GM08714 (cell line): ENCODE measurements around the gene ATP5MC3.

Experiments
- H3K4me3 ChIP-seq: fragments of 200-500 bp; sonication (Bioruptor generic); 2 replicates; pipeline ENCODE4 v1.5.1; 2014; ENCODE audit warnings: mild to moderate bottlenecking, low read length, inconsistent platforms
- ZNF274 ChIP-seq: IDR thresholded peaks from 2 replicates; pipeline ENCODE4 v1.6.1; 2012; ENCODE audit warnings: mild to moderate bottlenecking, low read depth, low read length

ATP5MC3 gene

DNA sequence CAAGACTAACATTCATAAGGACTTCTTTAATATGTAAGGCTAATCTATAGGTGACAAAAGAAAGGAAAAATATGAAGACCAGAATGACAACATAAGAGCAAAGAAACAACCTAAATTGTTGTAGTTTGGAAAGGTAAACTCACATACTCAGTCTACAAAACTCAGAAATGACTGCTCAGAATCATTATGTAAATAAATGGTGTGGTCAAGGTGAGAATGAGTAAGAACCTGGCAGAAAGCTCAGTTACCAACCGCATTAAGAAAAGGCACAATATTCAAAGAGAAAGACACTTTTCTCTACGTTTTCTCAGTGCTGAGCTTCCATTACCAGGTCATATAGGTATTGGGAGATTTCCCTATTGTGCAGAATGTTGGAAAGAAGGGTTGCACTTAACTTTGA lies 29.3 kb downstream of the ATP5MC3 start:
- no peak for TF ChIP-seq ZNF274
- H3K4me3 ChIP-seq: no peak overlapping the region

DNA sequence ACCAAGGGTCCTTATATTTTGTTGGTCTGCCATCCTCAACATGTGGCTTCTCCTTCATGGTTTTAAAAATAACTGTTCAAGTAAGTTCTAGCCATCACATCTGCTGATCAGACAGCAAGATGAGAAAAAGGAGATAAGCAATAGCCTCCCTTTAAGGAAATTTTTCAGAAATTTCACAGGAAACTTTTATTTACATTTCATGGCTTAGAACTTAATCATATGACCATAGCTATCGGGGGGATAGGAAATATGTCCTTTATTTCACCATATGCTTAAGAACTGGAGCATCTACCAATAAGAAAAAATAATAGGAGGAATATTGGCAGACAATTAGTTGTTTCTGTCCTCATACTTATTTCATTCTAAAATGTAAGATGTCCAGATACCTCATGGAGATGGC lies 29.7 kb downstream of the ATP5MC3 start:
- H3K4me3 ChIP-seq: no peak overlapping the region
- TF ChIP-seq ZNF274: no peak

DNA sequence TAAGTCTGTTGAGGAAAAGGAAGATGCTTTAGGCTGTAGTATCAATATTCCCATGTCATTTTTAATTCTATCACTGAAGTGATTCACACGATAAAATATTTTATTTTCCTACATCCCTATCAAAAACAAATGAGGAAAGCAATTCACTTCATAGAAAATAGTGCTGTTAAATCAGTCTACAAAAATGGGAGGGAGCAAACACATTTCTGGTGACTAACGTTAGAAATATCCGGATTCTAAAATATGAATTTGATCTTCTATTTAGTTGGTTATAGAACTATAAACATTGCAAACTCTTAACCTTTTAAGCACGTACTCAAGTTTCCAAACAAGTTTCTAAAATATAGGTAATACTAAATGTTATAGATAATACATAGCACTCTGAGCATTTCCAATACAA lies 34.3 kb downstream of the ATP5MC3 start:
- no peak overlapping the region for H3K4me3 ChIP-seq
- no peak for TF ChIP-seq ZNF274

DNA sequence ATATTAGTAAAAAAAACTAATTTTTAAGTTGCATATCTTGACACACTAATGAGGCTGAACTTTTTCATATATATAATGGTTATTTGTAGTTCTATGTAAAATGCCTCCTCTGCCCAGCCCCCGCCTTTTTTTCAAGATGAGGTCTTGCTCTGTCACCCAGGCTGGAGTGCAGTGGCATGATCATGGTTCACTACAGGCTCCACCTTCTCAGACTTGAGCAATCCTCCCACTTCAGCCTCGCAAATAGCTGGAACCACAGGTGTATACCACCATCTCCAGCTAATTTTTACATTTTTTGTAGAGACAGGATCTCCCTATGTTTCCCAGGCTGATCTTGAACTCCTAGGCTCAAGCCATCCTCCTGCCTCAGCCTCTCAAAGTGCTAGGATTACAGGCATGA lies 37.8 kb downstream of the ATP5MC3 start:
- H3K4me3 ChIP-seq: no peak overlapping the region
- TF ChIP-seq ZNF274: no peak

DNA sequence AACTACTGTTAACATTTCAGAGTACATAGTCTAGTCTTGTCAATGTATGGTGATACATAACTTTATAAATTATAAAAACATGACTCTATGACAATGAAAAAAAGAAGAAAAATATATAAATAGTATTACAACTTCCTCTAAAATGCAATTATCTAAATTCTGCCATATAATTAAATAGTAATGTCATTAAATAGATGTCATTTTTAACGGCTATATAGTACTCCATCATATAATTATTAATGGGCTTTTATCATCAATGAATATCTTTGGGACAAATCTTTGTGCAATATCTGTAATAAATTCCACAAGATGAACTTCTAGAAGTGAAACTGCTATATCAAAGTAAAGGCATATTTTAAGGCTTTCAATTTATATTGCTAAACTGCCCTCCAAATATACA lies 38.3 kb downstream of the ATP5MC3 start:
- TF ChIP-seq ZNF274: no peak
- H3K4me3 ChIP-seq: no peak overlapping the region

DNA sequence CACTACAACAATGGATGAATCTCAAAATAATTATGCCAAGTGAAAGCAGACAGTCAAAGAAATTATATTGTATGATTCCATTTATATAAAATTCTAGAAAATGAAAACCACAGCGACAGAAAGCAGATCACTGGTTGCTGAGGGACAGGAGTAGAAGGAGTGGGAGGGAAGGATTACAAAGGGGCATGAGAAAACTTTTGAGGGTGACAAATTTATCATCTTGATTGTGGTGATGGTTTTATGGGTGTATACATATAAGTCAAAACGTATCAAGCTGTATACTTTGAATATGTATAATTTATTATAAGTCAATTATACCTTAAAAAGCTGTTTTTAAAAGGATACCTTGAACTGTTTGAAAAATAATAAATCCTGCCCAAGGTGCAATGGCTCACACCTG lies 41.2 kb downstream of the ATP5MC3 start:
- no peak for TF ChIP-seq ZNF274
- H3K4me3 ChIP-seq: no peak overlapping the region

DNA sequence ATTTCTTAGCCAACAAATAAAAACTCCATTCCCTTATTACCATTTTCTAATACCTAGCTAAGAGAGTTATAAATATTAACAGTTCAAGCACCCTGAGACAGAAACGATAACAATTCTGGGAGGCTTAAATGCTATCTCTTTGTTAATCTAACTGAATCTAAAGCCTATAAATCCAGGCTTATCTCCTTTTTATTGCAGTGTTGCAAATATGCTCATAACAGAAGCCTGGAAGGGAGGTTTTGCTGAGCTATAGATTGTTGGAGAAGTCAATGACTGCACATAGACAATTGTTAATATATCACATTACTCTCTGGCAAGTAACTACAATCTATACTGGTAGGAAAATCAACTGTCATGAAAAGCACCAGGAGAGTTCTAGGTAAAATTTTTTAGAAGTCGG lies 43.7 kb downstream of the ATP5MC3 start:
- no peak overlapping the region for H3K4me3 ChIP-seq
- TF ChIP-seq ZNF274: no peak

DNA sequence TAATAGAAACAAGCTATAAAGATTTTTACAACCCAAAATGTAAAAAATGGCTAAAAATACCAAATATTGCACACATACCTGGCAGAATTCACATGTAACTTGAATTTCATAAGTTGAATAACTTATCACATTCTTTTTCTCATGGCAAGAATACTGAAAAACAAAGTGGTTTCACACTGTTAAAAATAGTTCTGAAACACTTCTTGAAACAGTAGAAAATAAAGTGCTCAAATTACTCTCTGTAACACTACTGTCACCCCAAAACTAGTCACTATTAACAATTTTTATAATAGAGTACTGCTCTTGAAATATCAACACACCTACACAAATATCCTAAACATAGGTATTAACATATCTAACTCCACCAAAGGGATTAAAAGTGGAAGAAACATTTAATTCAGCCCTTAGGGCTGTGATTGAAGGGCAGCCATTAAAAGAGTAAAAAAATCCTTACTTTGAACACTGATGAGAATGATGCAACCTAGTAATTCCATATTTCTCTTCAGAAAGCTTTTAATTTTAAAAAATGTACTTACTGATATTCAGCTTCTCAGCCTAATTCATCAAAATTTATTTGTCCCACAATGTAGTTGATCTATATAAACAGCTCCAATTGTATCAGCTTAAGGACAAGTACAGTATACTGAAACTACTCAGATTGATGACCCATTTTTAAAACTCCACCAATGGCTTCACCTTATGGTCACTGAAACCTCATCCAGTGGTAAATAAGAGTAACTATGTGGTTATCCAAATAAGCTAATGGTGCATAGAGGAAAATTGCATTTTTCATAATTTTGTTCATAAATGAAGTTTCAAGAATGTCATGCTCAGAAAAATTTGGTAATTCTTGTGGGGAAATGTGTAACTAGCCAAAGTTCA lies 44.9 kb downstream of the ATP5MC3 start:
- no peak for TF ChIP-seq ZNF274
- no peak overlapping the region for H3K4me3 ChIP-seq

DNA sequence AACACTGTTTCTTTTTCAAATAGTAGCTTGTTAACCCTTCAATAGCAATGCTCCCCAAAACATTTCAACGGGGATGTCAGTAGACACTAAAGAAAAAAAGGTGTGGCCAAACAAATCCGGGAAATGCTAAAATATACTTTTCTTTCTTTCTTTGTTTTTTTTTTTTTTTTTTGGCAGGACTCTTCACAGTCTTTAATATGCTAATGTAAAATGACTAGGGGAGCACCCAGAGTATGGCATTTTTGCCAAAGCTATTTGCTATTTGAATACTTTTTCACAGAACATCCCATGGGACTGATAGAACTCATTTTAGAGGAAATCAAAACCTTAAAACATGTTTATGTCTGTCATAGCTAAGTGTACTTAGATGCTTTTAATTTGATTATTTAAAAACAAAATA lies 45.6 kb downstream of the ATP5MC3 start:
- TF ChIP-seq ZNF274: no peak
- H3K4me3 ChIP-seq: no peak overlapping the region

DNA sequence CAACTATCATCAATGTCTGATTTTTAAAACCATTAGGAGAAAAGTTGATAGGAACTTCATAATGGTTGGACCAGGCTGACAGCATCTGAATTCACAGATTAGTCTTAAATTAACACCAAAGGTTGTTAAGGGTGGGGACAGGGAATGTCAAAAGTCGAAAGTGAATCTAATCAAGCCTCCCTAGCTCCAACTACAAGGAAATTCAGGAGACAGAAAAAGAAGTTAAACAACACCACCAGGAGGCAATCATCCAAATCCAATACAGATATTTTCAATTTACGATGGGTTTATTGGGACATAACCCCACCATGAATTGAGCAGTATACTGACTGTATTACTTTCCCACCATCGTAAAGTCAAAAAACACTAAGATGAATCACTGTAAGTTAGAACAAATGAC lies 46.3 kb downstream of the ATP5MC3 start:
- no peak overlapping the region for H3K4me3 ChIP-seq
- TF ChIP-seq ZNF274: no peak

DNA sequence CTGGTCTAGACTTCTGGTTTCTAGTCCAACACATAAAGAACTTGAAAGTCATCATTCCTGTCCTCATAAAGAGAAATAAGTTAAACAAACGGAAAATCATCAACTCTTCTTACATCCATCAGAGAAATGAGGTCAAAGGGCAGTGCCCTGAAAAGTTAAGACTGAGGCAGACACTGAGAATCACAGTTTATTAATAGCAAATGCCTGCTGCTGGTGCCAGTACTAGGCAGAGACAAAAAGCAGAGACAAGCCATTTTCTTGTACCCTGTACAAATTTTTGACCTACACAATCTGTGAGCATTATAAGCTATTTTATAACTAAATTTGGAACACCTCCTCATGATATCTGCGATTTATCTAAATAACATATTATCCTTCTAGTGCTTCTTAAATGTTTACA lies 50.3 kb downstream of the ATP5MC3 start:
- TF ChIP-seq ZNF274: no peak

DNA sequence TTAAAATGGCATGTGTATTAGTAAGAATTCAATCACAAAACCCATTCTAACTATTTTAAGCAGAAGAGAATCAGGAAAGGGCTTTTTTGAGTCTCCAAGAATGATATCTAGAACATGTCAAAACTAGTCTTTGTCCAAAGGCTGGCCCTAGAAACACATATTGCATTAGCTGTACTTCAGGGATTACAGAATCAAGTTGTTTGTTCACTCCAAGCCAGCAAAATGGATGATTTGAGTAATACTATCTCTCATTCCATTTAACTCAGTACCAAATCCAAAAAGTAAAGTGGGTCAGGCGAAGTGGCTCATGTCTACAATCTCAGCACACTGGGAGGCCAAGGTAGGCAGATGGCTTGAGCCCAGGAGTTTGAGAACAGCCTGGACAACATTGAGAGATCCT lies 54.8 kb downstream of the ATP5MC3 start:
- H3K4me3 ChIP-seq: no peak overlapping the region
- no peak for TF ChIP-seq ZNF274

More for the DNA sequence above, 50.3 kb downstream of the ATP5MC3 start:
- no peak overlapping the region for H3K4me3 ChIP-seq
